ENCODE measurements around the gene TAF4B.
"Not testable (repeated sequence)": the region's sequence is repeated elsewhere in the genome, so short reads cannot be mapped to it uniquely, and the experiment has no call there.

TAF4B gene

DNA sequence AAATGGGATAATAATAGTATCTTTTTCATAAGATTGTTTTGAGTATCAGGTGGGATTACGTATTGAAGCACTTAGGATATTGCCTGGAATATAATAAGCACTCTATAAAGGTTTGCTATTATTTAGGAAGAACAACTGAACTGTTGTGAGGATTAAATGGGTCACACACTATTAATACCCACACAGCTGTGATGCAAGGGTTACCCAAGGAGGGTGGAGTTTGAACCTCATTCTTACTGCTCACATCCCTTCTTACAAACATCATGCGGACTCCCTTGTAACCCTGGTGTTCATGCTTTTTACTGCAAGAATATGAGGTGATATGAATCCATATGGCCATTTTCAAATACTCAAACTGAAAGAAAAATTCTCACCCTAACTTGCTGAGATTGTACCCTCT lies 208.6 kb downstream of the TAF4B start:
- DNase-seq = no peak

DNA sequence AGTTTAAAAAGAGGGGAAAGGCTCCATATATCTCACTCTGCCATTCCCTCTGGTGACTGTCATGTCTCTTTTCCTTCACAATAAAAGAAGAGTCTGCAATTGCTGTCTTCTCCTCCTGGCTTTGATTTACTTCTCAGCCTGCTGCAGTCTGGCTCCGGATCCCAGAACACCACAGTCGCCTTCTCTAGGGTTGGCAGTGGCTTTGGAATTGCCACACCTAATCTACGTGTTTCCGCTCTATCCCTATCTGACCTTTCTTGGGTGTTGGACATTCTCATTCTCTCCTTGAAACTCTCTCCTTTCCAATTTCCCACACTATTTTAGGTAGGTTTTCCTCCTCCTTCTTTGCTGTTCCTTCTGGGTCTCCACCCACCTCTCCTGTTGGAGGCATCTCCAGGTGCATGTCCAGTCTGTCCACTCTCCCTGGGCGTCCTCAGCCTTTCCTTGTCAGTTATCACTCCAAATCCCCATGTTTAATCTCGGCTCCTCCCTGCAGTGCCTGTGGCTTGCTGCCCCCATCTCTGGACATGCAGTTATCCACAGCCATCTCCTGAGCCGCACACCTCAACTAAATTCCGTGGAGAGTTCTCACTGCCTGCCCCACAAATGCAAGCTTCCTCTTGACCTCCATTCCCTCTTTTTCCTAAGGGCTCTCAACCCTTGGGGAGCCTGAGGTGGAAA lies 209.3 kb downstream of the TAF4B start:
- DNase-seq = no peak

DNA sequence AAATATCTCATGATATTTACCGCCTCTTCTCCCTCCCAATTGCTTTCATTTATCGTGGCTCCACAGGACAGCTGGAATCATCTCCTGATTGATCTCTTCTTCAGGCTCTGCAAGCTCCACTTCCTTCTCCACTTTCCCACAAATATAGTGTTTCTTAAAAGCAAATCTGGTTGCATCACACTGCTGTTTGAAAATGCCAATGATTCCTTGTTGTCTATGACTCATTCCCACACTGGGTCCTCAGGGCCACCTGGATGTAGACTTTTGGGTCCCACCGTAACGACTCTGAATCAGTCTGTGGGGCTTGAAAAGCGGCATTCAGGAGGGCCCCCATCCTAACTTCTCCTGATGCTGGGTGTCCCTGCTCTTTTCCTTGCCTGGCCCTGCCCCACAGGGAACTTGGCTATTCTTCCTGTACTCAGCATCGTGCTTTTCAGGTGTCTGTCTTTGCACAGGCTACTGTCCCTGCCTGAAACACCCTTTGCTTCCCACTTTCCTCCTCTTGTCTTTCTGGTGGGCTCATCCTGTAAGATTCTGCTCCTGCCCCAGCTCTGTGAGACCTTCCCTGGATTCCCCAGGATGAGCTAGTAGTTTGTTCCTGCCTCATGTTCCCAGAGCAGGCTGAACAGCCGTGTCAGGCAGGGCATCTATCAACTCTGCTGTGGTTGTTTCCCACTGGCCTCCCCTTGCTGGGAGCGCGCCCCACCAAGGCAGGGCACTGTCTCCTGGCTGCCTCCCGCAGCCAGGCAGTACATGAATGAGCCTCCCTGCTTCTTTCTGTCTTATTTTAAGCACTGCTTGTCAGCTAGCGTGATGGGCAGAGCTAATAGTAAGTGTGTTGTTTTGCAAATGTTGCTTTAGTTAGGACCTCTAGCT lies 210.2 kb downstream of the TAF4B start:
- DNase-seq = no peak

DNA sequence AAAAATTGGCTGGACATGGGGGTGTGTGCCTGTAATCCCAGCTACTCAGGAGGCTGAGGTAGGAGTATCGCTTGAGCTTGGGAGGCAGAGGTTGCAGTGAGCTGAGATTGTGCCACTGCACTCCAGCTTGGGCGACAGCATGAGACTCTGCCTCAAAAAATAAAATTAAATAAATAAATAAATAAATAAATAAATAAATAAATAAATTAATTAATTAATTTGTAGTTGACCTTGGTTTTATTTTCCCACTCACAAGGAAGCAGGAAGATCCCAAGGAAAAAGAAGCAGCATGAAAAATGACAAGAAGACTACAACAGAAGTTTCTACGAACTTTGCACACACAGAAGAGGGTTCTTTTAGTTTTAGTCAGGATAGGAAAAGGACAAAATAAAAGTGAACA lies 211.4 kb downstream of the TAF4B start:
- DNase-seq = not testable (repeated sequence)

DNA sequence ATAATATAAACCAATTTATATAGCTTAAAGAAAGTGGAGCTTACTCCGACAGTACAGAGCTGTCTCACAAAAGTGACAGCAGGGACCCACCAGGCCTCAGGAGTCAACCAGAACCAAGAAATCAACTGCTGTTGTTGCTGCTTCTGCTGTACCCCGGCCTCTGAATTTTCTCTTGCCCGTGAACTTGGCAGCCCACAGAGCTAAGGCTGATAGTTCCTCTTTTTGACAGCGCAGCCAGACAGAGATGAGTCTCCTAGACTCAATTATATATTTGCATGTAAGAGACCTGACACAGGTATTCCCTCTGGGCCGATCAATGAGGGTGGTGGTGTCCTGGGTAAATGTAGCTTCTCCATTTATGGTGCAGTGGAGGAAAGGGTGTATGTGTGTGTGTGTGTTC lies 212.7 kb downstream of the TAF4B start:
- no peak for DNase-seq

DNA sequence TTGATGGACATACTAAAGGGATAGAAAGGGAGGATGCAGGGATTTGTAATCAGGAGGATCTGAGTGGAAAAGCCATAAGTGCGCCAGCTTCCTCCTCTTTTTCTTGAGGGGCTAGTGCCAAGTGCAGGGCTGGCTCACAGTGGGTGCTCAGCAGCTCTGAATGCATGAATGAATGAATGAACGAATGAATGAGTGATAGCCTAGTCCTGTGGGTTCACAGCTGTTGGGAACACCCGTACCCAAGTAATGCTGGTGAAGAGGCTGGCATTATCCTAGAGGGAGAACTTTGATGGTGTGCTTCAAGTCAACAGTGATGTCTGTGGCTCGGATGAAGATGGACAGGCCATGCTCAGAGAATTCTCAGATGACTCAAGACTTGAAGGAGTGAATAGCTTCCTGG lies 213.3 kb downstream of the TAF4B start:
- no peak for DNase-seq

DNA sequence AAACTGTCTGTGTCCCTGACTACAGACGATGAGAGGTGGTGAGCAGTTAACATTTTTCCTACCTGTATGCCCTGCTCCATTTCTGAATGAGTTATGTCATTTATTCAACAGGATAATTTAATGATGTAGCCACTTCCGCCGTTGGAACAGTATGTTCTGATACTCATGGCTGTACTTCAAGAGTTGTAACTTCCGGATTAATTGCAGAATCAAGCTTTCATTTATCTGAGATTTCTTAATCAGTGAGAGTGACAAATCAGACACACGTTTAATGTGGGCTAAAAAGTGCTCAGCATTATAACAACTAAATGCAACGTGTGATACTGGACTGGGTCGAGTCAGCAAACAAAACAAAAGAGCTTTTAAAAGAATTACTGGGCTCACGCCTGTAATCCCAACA lies 214.4 kb downstream of the TAF4B start:
- DNase-seq = no peak

Data from DMS153 (cell line).